MM.1S (cell line): ENCODE results near the gene S1PR1.

Experiments
- DNase-seq: peaks from one replicate; pipeline ENCODE4 v3.0.0-alpha.2; 2015
- H2AFZ ChIP-seq: fragments of 300-600 bp; sonication (generic); 2 replicates; pipeline ENCODE4 v1.6.0; 2016; ENCODE audit warnings: antibody characterized with exemption, low read length
- H3F3A ChIP-seq: fragments of 300-600 bp; sonication (generic); 2 replicates; pipeline ENCODE4 v1.6.1; 2016; ENCODE audit warnings: mild to moderate bottlenecking, antibody characterized with exemption, low read length, moderate library complexity, mixed read lengths; ENCODE audit not compliant: insufficient read depth
- H3K27ac ChIP-seq: fragments of 300-600 bp; sonication (generic); 2 replicates; pipeline ENCODE4 v1.5.1; 2016; ENCODE audit warnings: mild to moderate bottlenecking, low read length
- H3K27me3 ChIP-seq: fragments of 300-600 bp; sonication (generic); replicated peaks from 2 replicates; pipeline ENCODE4 v1.6.0; 2016; ENCODE audit warnings: low read length; ENCODE audit not compliant: insufficient read depth
- H3K36me3 ChIP-seq: fragments of 300-600 bp; sonication (generic); replicated peaks from 2 replicates; pipeline ENCODE4 v1.6.1; 2016; ENCODE audit warnings: mild to moderate bottlenecking, low read length, mixed read lengths; ENCODE audit not compliant: insufficient read depth
- H3K4me1 ChIP-seq: fragments of 300-600 bp; sonication (generic); 2 replicates; pipeline ENCODE4 v1.6.1; 2016; ENCODE audit warnings: low read length, mixed read lengths
- H3K4me2 ChIP-seq: fragments of 300-600 bp; sonication (generic); 2 replicates; pipeline ENCODE4 v1.6.0; 2016; ENCODE audit warnings: low read depth, low read length
- H3K4me3 ChIP-seq: fragments of 300-600 bp; sonication (generic); 2 replicates; pipeline ENCODE4 v1.5.1; 2016; ENCODE audit warnings: low read length, mixed read lengths
- H3K79me2 ChIP-seq: fragments of 300-600 bp; sonication (generic); 2 replicates; pipeline ENCODE4 v1.6.1; 2016; ENCODE audit warnings: mixed run types, low read length, mixed read lengths
- H3K9ac ChIP-seq: fragments of 300-600 bp; sonication (generic); 2 replicates; pipeline ENCODE4 v1.6.1; 2016; ENCODE audit warnings: low read length, mixed read lengths
- H3K9me2 ChIP-seq: fragments of 300-600 bp; sonication (generic); replicated peaks from 2 replicates; pipeline ENCODE4 v1.6.1; 2016; ENCODE audit warnings: mild to moderate bottlenecking, low read length, mixed read lengths; ENCODE audit not compliant: insufficient read depth
- H3K9me3 ChIP-seq: fragments of 300-600 bp; sonication (generic); replicated peaks from 2 replicates; pipeline ENCODE4 v1.6.1; 2016; ENCODE audit warnings: mild to moderate bottlenecking, low read length, mixed read lengths; ENCODE audit not compliant: insufficient read depth
- H4K20me1 ChIP-seq: fragments of 300-600 bp; sonication (generic); 2 replicates; pipeline ENCODE4 v1.6.1; 2016; ENCODE audit warnings: mild to moderate bottlenecking, low read length, moderate library complexity, mixed read lengths; ENCODE audit not compliant: insufficient read depth
- EZH2 ChIP-seq: fragments of 300-600 bp; sonication (generic); optimal IDR thresholded peaks from 2 replicates; pipeline ENCODE3; 2017; ENCODE audit warnings: low read depth, mild to moderate bottlenecking, antibody characterized with exemption, low read length, mixed read lengths
- EZH2phosphoT487 ChIP-seq: fragments of 300-600 bp; sonication (generic); IDR thresholded peaks from 2 replicates; pipeline ENCODE4 v1.6.1; 2018; ENCODE audit warnings: antibody characterized with exemption, low read length
- TF ChIP-seq, protein P1 (sequence below): fragments of 300-600 bp; sonication (generic); IDR thresholded peaks from 2 replicates; pipeline ENCODE4 v1.5.1; 2016; ENCODE audit warnings: antibody characterized with exemption, low read length, mixed read lengths

The S1PR1 gene

DNA sequence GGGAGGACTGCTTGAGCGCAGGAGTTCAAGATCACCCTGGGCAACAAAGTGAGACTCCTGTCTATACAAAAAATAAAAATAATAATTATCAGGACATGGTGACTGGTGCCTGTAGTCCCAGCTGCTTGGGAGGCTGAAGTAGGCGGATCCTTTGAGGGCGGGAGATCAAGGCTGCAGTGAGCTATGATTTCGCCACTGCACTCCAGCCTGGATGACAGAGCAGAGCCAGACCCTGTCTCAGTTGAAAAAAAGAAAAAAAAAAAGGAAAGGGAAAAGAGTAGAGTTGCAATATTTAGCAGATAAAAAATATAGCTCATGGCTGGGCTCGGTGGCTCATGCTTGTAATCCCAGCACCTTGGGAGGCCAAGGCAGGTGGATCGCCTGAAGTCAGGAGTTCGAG lies 3.3 kb upstream of the S1PR1 start:
- Histone ChIP-seq H3K36me3 (no peaks in the 10 kb centered on the region), H3K9me2 (no peaks in the 10 kb centered on the region), H3K4me3 (no peak overlapping the region), H3K27me3 (peaks cover 25% of the 10 kb centered on the region), H3K9ac (no peak overlapping the region), H3K9me3 (no peaks in the 10 kb centered on the region), H3K79me2 (no peaks in the 10 kb centered on the region), H2AFZ (no peak overlapping the region), H3K27ac (no peak overlapping the region), H3F3A (no peaks in the 10 kb centered on the region), H3K4me1 (no peaks in the 10 kb centered on the region), H3K4me2 (no peak overlapping the region), H4K20me1 (no peaks in the 10 kb centered on the region)
- no peak for TF ChIP-seq EZH2
- TF ChIP-seq EZH2phosphoT487, result no peak
- TF ChIP-seq, protein P1, sequence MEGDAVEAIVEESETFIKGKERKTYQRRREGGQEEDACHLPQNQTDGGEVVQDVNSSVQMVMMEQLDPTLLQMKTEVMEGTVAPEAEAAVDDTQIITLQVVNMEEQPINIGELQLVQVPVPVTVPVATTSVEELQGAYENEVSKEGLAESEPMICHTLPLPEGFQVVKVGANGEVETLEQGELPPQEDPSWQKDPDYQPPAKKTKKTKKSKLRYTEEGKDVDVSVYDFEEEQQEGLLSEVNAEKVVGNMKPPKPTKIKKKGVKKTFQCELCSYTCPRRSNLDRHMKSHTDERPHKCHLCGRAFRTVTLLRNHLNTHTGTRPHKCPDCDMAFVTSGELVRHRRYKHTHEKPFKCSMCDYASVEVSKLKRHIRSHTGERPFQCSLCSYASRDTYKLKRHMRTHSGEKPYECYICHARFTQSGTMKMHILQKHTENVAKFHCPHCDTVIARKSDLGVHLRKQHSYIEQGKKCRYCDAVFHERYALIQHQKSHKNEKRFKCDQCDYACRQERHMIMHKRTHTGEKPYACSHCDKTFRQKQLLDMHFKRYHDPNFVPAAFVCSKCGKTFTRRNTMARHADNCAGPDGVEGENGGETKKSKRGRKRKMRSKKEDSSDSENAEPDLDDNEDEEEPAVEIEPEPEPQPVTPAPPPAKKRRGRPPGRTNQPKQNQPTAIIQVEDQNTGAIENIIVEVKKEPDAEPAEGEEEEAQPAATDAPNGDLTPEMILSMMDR, result no peak
- no peak for DNase-seq

DNA sequence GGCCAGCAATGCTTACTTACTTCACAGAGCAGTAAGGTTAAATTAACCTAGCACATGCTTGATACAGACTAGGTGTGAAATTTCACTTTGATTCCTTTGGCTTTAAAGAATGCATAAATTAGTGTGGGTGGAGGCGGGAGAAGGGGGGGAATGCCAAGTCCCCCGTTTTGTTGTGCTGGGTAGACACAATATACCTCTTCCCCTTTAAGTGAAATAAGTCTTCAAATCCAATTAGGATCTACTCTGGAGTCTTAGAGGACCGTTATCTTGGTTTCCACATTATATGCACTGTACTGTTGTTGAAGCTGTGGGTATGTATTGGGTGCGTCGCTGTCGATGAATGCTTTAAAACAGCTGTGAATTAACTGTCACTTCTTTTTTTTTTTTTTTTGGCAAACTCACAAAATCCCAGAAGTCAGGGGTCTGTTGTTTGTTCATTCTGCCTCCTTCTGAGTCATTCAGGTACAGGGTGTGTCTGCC lies 1.6 kb upstream of the S1PR1 start:
- no peak overlapping the region for H3K9ac ChIP-seq
- no peak overlapping the region for H3K4me2 ChIP-seq
- H3K27ac ChIP-seq, result no peak overlapping the region
- H3K4me3 ChIP-seq, result no peak overlapping the region
- H2AFZ ChIP-seq, result no peak overlapping the region
- peaks cover 37% of the 10 kb centered on the region for H3K27me3 ChIP-seq
- H3K4me1 ChIP-seq, result no peaks in the 10 kb centered on the region
- H3K9me3 ChIP-seq, result no peaks in the 10 kb centered on the region
- TF ChIP-seq EZH2, result no peak
- TF ChIP-seq, protein P1, result no peak
- no peaks in the 10 kb centered on the region for H3F3A ChIP-seq
- no peak for DNase-seq
- H3K36me3 ChIP-seq, result no peaks in the 10 kb centered on the region
- H4K20me1 ChIP-seq, result no peaks in the 10 kb centered on the region
- no peaks in the 10 kb centered on the region for H3K9me2 ChIP-seq
- no peaks in the 10 kb centered on the region for H3K79me2 ChIP-seq

DNA sequence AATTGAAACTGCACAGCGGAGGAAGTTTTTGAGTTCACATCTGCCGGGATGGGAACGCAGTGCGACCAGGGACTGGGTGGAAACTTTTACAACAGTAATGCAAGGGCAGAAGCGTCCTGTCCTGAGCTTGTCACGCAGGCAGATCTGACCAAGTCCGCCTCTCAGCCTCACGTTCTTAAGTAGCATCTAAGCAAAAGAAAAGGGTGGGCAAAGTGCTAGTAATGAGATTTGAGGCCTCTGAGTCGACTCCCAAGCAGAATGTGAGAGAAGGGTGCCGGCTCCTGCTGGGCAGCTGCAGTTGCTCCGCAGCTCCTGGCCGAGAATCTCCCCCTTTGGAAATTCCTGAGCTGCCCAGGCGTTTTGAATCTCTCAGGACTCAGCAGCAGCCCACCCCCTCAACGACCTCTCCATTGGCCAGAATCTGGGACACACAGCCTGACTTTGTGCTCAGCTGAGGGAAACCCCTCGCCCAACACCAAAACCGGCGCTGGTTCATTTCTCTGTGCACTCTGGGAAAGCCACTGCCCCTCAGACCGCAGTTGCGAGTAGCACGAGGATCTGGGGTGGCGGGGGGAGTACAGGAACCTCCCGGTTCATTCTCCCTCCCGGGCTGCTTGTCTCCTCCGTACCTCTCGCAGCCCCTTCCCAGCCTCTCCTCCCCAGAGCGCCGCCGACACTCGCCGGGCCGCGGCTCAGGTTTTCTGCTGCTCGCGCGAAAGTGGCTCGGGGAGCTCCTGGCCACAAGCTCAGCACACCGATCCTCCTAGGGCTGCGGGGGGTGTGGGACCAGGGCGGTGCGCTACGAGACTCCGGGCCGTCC lies 913 bp upstream of the S1PR1 start:
- peak overlapping the region; percentile 89; the same call in 1 of the 2 replicates for H3K4me2 ChIP-seq
- H3K9me2 ChIP-seq, result no peaks in the 10 kb centered on the region
- H3K9me3 ChIP-seq, result no peaks in the 10 kb centered on the region
- no peak overlapping the region for H3K27ac ChIP-seq
- no peaks in the 10 kb centered on the region for H3K79me2 ChIP-seq
- peaks cover 37% of the 10 kb centered on the region for H3K27me3 ChIP-seq
- no peaks in the 10 kb centered on the region for H3K4me1 ChIP-seq
- peak overlapping the region; percentile 59; the same call in 1 of the 2 replicates for H3K4me3 ChIP-seq
- DNase-seq, result no peak
- no peaks in the 10 kb centered on the region for H4K20me1 ChIP-seq
- H3F3A ChIP-seq, result no peaks in the 10 kb centered on the region
- H3K36me3 ChIP-seq, result no peaks in the 10 kb centered on the region
- no peak overlapping the region for H2AFZ ChIP-seq
- TF ChIP-seq EZH2, result no peak
- no peak for TF ChIP-seq EZH2phosphoT487
- TF ChIP-seq, protein P1, result no peak
- no peak overlapping the region for H3K9ac ChIP-seq
